ENCODE data around the gene CGAS. TPM values are rescaled to one million over a fixed set of nuclear protein-coding genes. Genes with fewer than 3 reads are reported as not detected.

CGAS gene
- total and polyA plus RNA-seq, 2 donors (not counting 1 experiment from before 2014, with no cell fraction given) = 5.1 to 20.0 TPM

DNA sequence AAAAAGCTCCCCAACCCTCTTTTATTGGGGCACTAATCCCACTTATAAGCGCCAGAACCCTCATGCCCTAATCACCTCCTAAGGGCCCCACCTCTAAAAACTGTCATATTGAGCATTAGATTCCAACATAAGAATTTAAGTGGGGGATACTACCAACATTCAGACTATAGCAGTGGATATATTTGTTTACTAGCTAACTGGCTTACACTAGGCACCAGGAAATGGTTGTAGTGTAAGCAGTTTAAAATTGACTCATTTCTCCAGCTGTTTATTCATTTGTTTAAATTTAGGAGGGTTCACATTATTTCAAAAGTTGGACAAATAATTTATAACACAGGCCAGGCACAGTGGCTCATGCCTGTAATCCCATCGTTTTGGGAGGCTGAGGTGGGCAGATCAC lies 32.3 kb upstream of the CGAS start:
- Mint-ChIP-seq H3K4me3 (no peak overlapping the region), H3K4me1 (peaks cover 3% of the 10 kb centered on the region), H3K27ac (no peak overlapping the region), H3K27me3 (no peaks in the 10 kb centered on the region), H3K9me3 (ENCODE audit: insufficient read depth) (no peaks in the 10 kb centered on the region)
- peaks cover 2 to 86% of the 10 kb centered on the region in 2 experiments for H3K36me3 ChIP-seq (replicated peaks in 1 of 2; ENCODE audit: control extremely low read depth in 1 of 2, control insufficient read depth in 1 of 2, extremely low read depth in 1 of 2, insufficient read depth in 2 of 2, low read length in 1 of 2)
- H3K27me3 ChIP-seq (replicated peaks in 1 of 4; ENCODE audit: control extremely low read depth in 1 of 4, control insufficient read depth in 3 of 4, insufficient read depth in 4 of 4, low read length in 3 of 4) = no peaks in the 10 kb centered on the region
- no peaks in the 10 kb centered on the region for H3K4me1 ChIP-seq (ENCODE audit: control insufficient read depth in 2 of 2, insufficient read depth in 2 of 2, low read length in 2 of 2)
- no peak for DNase-seq
- H3K4me2 ChIP-seq (replicated peaks; ENCODE audit: low read depth, low read length, poor library complexity, severe bottlenecking) = no peak overlapping the region
- no peak overlapping the region for H3K27ac ChIP-seq (ENCODE audit: low read length in 2 of 2)
- no peaks in the 10 kb centered on the region for H4K20me1 ChIP-seq (ENCODE audit: control insufficient read depth, insufficient read depth, low read length, poor library complexity, severe bottlenecking)
- no peaks in the 10 kb centered on the region for H3K9me3 ChIP-seq (ENCODE audit: control extremely low read depth in 1 of 3, control insufficient read depth in 2 of 3, insufficient read depth in 1 of 3, low read length in 2 of 3)
- WGBS (ENCODE audit: insufficient coverage) = no CpG with 5 or more reads among the region's 2 CpGs
- peaks cover 27% of the 10 kb centered on the region for H3K79me2 ChIP-seq (ENCODE audit: control insufficient read depth, insufficient read depth, low read length)
- POLR2A ChIA-PET = interaction anchor here (1.0 kb wide), 1 partner anchor 31 kb away, joined by 3 read pairs; no protein-coding TSS in a partner anchor
- CTCF ChIA-PET = no interaction called here
- intact Hi-C loops (cut with micrococcal nuclease) = no loop called here
- H3K4me3 ChIP-seq (ENCODE audit: control extremely low read depth in 1 of 5, extremely low read depth in 1 of 5, insufficient read depth in 1 of 5, low read depth in 2 of 5, low read length in 4 of 5) = no peak overlapping the region
- no peak overlapping the region for H3K9ac ChIP-seq (ENCODE audit: low read length)
- TF ChIP-seq EZH2 (IDR thresholded peaks at IDR 0.05; ENCODE audit: borderline replicate concordance, insufficient read depth, low read depth, low read length, poor library complexity, severe bottlenecking) = no peak
- TF ChIP-seq, protein P1, sequence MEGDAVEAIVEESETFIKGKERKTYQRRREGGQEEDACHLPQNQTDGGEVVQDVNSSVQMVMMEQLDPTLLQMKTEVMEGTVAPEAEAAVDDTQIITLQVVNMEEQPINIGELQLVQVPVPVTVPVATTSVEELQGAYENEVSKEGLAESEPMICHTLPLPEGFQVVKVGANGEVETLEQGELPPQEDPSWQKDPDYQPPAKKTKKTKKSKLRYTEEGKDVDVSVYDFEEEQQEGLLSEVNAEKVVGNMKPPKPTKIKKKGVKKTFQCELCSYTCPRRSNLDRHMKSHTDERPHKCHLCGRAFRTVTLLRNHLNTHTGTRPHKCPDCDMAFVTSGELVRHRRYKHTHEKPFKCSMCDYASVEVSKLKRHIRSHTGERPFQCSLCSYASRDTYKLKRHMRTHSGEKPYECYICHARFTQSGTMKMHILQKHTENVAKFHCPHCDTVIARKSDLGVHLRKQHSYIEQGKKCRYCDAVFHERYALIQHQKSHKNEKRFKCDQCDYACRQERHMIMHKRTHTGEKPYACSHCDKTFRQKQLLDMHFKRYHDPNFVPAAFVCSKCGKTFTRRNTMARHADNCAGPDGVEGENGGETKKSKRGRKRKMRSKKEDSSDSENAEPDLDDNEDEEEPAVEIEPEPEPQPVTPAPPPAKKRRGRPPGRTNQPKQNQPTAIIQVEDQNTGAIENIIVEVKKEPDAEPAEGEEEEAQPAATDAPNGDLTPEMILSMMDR (IDR thresholded peaks at IDR 0.05) = no peak
- H2AFZ ChIP-seq (ENCODE audit: insufficient read depth, low read depth, low read length, poor library complexity, severe bottlenecking) = no peak overlapping the region
- ATAC-seq (ENCODE audit: low read depth) = no peak

- H3K27ac ChIP-seq (ENCODE audit: low read length in 2 of 2) = no peak overlapping the region
- peaks cover 32% of the 10 kb centered on the region for H3K79me2 ChIP-seq (ENCODE audit: control insufficient read depth, insufficient read depth, low read length)
- Mint-ChIP-seq H3K27me3 (no peaks in the 10 kb centered on the region), H3K27ac (no peak overlapping the region), H3K4me1 (no peaks in the 10 kb centered on the region), H3K4me3 (no peak overlapping the region), H3K9me3 (ENCODE audit: insufficient read depth) (no peaks in the 10 kb centered on the region)
- DNase-seq = no peak
- H3K36me3 ChIP-seq (replicated peaks in 1 of 2; ENCODE audit: control extremely low read depth in 1 of 2, control insufficient read depth in 1 of 2, extremely low read depth in 1 of 2, insufficient read depth in 2 of 2, low read length in 1 of 2) = peaks cover 4 to 79% of the 10 kb centered on the region in 2 experiments
- intact Hi-C loops (cut with micrococcal nuclease) = no loop called here
- no peaks in the 10 kb centered on the region for H3K4me1 ChIP-seq (ENCODE audit: control insufficient read depth in 2 of 2, insufficient read depth in 2 of 2, low read length in 2 of 2)
- ATAC-seq (ENCODE audit: low read depth) = no peak
- no peak for TF ChIP-seq EZH2 (IDR thresholded peaks at IDR 0.05; ENCODE audit: borderline replicate concordance, insufficient read depth, low read depth, low read length, poor library complexity, severe bottlenecking)
- TF ChIP-seq, protein P1 (IDR thresholded peaks at IDR 0.05) = no peak
- no peaks in the 10 kb centered on the region for H3K9me3 ChIP-seq (ENCODE audit: control extremely low read depth in 1 of 3, control insufficient read depth in 2 of 3, insufficient read depth in 1 of 3, low read length in 2 of 3)
- ChIA-PET POLR2A (interaction anchor here (0.8 kb wide), 1 partner anchor 92 kb away, joined by 6 read pairs; no protein-coding TSS in a partner anchor), CTCF (no interaction called here)
- no peaks in the 10 kb centered on the region for H4K20me1 ChIP-seq (ENCODE audit: control insufficient read depth, insufficient read depth, low read length, poor library complexity, severe bottlenecking)
- 96% methylated on average over 12 of the region's 12 CpGs for WGBS (ENCODE audit: insufficient coverage)
- H3K4me3 ChIP-seq (ENCODE audit: control extremely low read depth in 1 of 5, extremely low read depth in 1 of 5, insufficient read depth in 1 of 5, low read depth in 2 of 5, low read length in 4 of 5) = no peak overlapping the region
- H2AFZ ChIP-seq (ENCODE audit: insufficient read depth, low read depth, low read length, poor library complexity, severe bottlenecking) = no peak overlapping the region
- no peak overlapping the region for H3K9ac ChIP-seq (ENCODE audit: low read length)
- no peaks in the 10 kb centered on the region for H3K27me3 ChIP-seq (replicated peaks in 1 of 4; ENCODE audit: control extremely low read depth in 1 of 4, control insufficient read depth in 3 of 4, insufficient read depth in 4 of 4, low read length in 3 of 4)
- H3K4me2 ChIP-seq (replicated peaks; ENCODE audit: low read depth, low read length, poor library complexity, severe bottlenecking) = no peak overlapping the region
Measured at GRCh38 chr6:73481969-73482368, 29.9 kb upstream of the CGAS start.
